ENCODE data around the gene NPS.

- no peak for TF ChIP-seq CTCF (IDR thresholded peaks at IDR 0.05)
- TF ChIP-seq E2F1 (CRISPR knock-in tag; IDR thresholded peaks at IDR 0.05): no peak
- TF ChIP-seq PRDM15 (CRISPR knock-in tag; IDR thresholded peaks at IDR 0.05): no peak
Observed at GRCh38 chr10:127522298-127522697, 26.8 kb upstream of the NPS start.

All from WTC11 (cell line).